ENCODE data around the gene CATSPERZ.

- TF ChIP-seq POLR2A (IDR thresholded peaks at IDR 0.05) (peak; percentile 33), CTCF (IDR thresholded peaks at IDR 0.05) (no peak), POLR2AphosphoS5 (IDR thresholded peaks at IDR 0.05) (peak; percentile 66 to 94 (median 82))
Measured at GRCh38 chr11:64305075-64305690, 5.0 kb downstream of the CATSPERZ start, which contains the start of gene ESRRA.

Measured in transverse colon (tissue), 4 donors.